SK-N-SH (cell line): ENCODE data around the gene AMZ1. TPM values are rescaled to one million over a fixed set of nuclear protein-coding genes. Genes with fewer than 3 reads are reported as not detected.

Experiments used
- CTCF ChIA-PET: fragments of 300-600, 350-600 bp; formaldehyde crosslinking; extraction: SDS; loops from one replicate; lab custom pipeline; 2021; lab: Yijun Ruan, JAX
- POLR2A ChIA-PET: fragments of 350-600 bp; sonication (Branson Sonifier 250); formaldehyde crosslinking; extraction: SDS; loops from one replicate; lab custom pipeline; 2020; ENCODE audit warnings: antibody characterized with exemption, inconsistent platforms; lab: Yijun Ruan, JAX
- DNase-seq: peaks from one replicate; pipeline ENCODE4 v3.0.0; 2012
- H2AFZ ChIP-seq: fragments of 200-600 bp; sonication (generic); 2 replicates; pipeline ENCODE4 v1.8.1; 2016; ENCODE audit warnings: antibody characterized with exemption, mild to moderate bottlenecking, low read depth
- H3F3A ChIP-seq: fragments of 200-600 bp; sonication (generic); replicated peaks from 2 replicates; pipeline ENCODE3; 2016; ENCODE audit warnings: antibody characterized with exemption, mild to moderate bottlenecking; ENCODE audit not compliant: insufficient read depth
- H3K27ac ChIP-seq, 2 experiments: fragments of 200-500 bp in 1 of 2; fragments of 200-600 bp in 1 of 2; sonication (Bioruptor generic) in 1 of 2; sonication (generic), shearing (Covaris generic) in 1 of 2; 2 replicates each; pipeline versions ENCODE4 v1.5.1 to v1.6.1; 2014 to 2016; ENCODE audit warnings: low read depth in 2 of 2, inconsistent platforms in 1 of 2, low read length in 1 of 2, mild to moderate bottlenecking in 1 of 2, mixed read lengths in 1 of 2
- H3K27me3 ChIP-seq: fragments of 200-600 bp; sonication (generic), shearing (Covaris generic); 2 replicates; pipeline ENCODE4 v1.6.1; 2016; ENCODE audit warnings: mixed run types; ENCODE audit not compliant: insufficient read depth
- H3K36me3 ChIP-seq, 2 experiments: fragments of 200-500 bp in 1 of 2; fragments of 200-600 bp in 1 of 2; sonication (Bioruptor generic) in 1 of 2; sonication (generic) in 1 of 2; replicated peaks in 1 of 2; 2 replicates each; pipeline versions ENCODE3 to v1.5.1; 2014 to 2016; ENCODE audit warnings: low read length in 1 of 2, mild to moderate bottlenecking in 1 of 2; ENCODE audit not compliant: insufficient read depth in 2 of 2, control insufficient read depth in 1 of 2
- H3K4me1 ChIP-seq, 2 experiments: fragments of 200-500 bp in 1 of 2; fragments of 200-600 bp in 1 of 2; sonication (Bioruptor generic) in 1 of 2; sonication (generic), shearing (Covaris generic) in 1 of 2; 2 replicates each; pipeline versions ENCODE4 v1.5.1 to v1.6.1; 2014 to 2016; ENCODE audit warnings: low read depth in 1 of 2, low read length in 1 of 2, mixed run types in 1 of 2; ENCODE audit not compliant: insufficient read depth in 2 of 2, control insufficient read depth in 1 of 2
- H3K4me2 ChIP-seq: fragments of 200-600 bp; sonication (generic), shearing (Covaris generic); 2 replicates; pipeline ENCODE4 v1.6.1; 2017; ENCODE audit warnings: mixed run types
- H3K4me3 ChIP-seq, 2 experiments: fragments of 200-500 bp in 1 of 2; fragments of 200-600 bp in 1 of 2; sonication (Bioruptor generic) in 1 of 2; sonication (generic), shearing (Covaris generic) in 1 of 2; 2 replicates each; pipeline versions ENCODE4 v1.5.1 to v1.8.1; 2014 to 2016; ENCODE audit warnings: low read depth in 2 of 2, inconsistent platforms in 1 of 2, low read length in 1 of 2, mild to moderate bottlenecking in 1 of 2, mixed read lengths in 1 of 2, moderate library complexity in 1 of 2
- H3K79me2 ChIP-seq: fragments of 200-600 bp; sonication (generic); 2 replicates; pipeline ENCODE4 v1.8.1; 2017; ENCODE audit warnings: mild to moderate bottlenecking; ENCODE audit not compliant: insufficient read depth
- H3K9ac ChIP-seq: fragments of 200-600 bp; sonication (generic); 2 replicates; pipeline ENCODE4 v1.6.1; 2017; ENCODE audit warnings: mixed run types
- H3K9me2 ChIP-seq: fragments of 200-600 bp; sonication (generic); 2 replicates; pipeline ENCODE4 v1.6.1; 2017; ENCODE audit warnings: mixed run types
- H3K9me3 ChIP-seq: fragments of 200-600 bp; sonication (generic); 2 replicates; pipeline ENCODE4 v1.6.1; 2017; ENCODE audit warnings: mixed run types, mild to moderate bottlenecking, moderate library complexity
- H4K20me1 ChIP-seq: fragments of 200-600 bp; sonication (generic); 2 replicates; pipeline ENCODE4 v1.6.1; 2017; ENCODE audit warnings: mild to moderate bottlenecking, mixed run types; ENCODE audit not compliant: insufficient read depth
- EP300 ChIP-seq, 2 experiments: IDR thresholded peaks; 2 replicates each; pipeline versions ENCODE4 v1.4.0 to v1.6.1; 2012; ENCODE audit warnings: borderline replicate concordance in 1 of 2, low read depth in 1 of 2, low read length in 1 of 2
- FOXM1 ChIP-seq: IDR thresholded peaks from 2 replicates; pipeline ENCODE4 v1.4.0; 2012; ENCODE audit warnings: low read depth, mild to moderate bottlenecking
- GABPA ChIP-seq: IDR thresholded peaks from 2 replicates; pipeline ENCODE4 v1.4.0; 2012; ENCODE audit warnings: low read depth, mild to moderate bottlenecking
- NFIC ChIP-seq: IDR thresholded peaks from 2 replicates; pipeline ENCODE4 v1.4.0; 2012; ENCODE audit warnings: borderline replicate concordance
- NRF1 ChIP-seq: IDR thresholded peaks from 2 replicates; pipeline ENCODE4 v1.6.1; 2012; ENCODE audit warnings: low read depth, mild to moderate bottlenecking, low read length
- RAD21 ChIP-seq: IDR thresholded peaks from 2 replicates; pipeline ENCODE4 v1.6.1; 2012; ENCODE audit warnings: mild to moderate bottlenecking, low read length
- RCOR1 ChIP-seq: fragments of 150-350 bp; IDR thresholded peaks from 2 replicates; pipeline ENCODE4 v1.6.1; 2017; ENCODE audit warnings: antibody characterized with exemption, low read length
- RFX5 ChIP-seq: IDR thresholded peaks from 2 replicates; pipeline ENCODE4 v1.6.1; 2012; ENCODE audit warnings: mild to moderate bottlenecking, improper control_type of control experiment, low read length
- RXRA ChIP-seq: IDR thresholded peaks from 2 replicates; pipeline ENCODE4 v1.4.0; 2012; ENCODE audit warnings: low read depth, mild to moderate bottlenecking, borderline replicate concordance
- TCF12 ChIP-seq: IDR thresholded peaks from 2 replicates; pipeline ENCODE4 v1.4.0; 2012
- USF2 ChIP-seq: fragments of 150-350 bp; IDR thresholded peaks from 2 replicates; pipeline ENCODE4 v1.6.1; 2017; ENCODE audit warnings: antibody characterized with exemption, low read length, low read depth, borderline replicate concordance
- YY1 ChIP-seq: IDR thresholded peaks from 2 replicates; pipeline ENCODE4 v1.4.0; 2012; ENCODE audit warnings: low read depth, mild to moderate bottlenecking
- WGBS: methylation state at CpG from one replicate; pipeline ENCODE4 v1.1.6; 2017; ENCODE audit warnings: low lambda C conversion rate; 5-methylcytosine and 5-hydroxymethylcytosine counted together
- polyA plus RNA-seq, 3 experiments: library from polyadenylated mRNA; depleted of rRNA; stranded (reverse); fragments of >200 nt; gene quantifications; 2 replicates each; pipeline ENCODE4 v1.2.3, GENCODE V29; 2012
- TF ChIP-seq, protein P1 (sequence below): IDR thresholded peaks from 2 replicates; pipeline ENCODE4 v1.6.1; 2012; ENCODE audit warnings: mild to moderate bottlenecking, low read depth, low read length, moderate library complexity
- TF ChIP-seq, protein P2 (sequence below): fragments of 200-600 bp; sonication (generic); IDR thresholded peaks from 2 replicates; pipeline ENCODE4 v1.6.1; 2017; ENCODE audit warnings: antibody characterized with exemption, mild to moderate bottlenecking, moderate library complexity
- TF ChIP-seq, protein P3 (sequence below): IDR thresholded peaks from 2 replicates; pipeline ENCODE4 v1.4.0; 2012; ENCODE audit warnings: low read depth

AMZ1 gene
- polyA plus RNA-seq, 1 of the 3 experiments (the other 2 are of a cell fraction): 0.15 TPM

DNA sequence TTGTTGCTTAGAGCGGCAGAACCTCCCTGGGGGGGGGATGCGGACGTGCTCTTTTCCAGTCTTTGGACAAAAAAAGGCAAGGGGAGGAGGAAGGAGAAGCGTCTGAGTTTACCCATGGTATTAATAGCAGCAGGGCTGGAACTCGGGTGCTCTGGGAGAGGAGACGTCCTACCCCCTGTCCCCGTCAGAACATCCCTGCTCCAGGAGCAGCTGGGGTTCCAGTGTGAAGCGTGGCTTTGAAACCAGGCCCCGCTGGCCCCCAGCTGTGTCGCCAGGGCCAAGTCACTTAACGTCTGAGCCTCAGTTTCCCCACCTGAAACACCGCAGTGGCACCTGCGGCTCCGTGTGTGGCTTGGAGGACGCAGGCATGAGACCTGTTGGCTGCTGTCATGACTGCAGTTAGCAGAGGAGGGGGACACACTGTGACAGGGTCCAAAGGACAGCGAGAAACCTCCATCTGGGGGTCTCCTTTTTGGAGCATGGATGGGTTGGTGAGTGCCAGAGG lies 1.4 kb downstream of the AMZ1 start:
- no peaks in the 10 kb centered on the region for H4K20me1 ChIP-seq
- no peaks in the 10 kb centered on the region for H3K9me2 ChIP-seq
- H3K9me3 ChIP-seq: no peaks in the 10 kb centered on the region
- H3F3A ChIP-seq: no peaks in the 10 kb centered on the region
- peaks cover 21% of the 10 kb centered on the region for H3K27me3 ChIP-seq
- WGBS: 79% methylated on average over 16 of the region's 16 CpGs
- DNase-seq: no peak
- H3K4me2 ChIP-seq: no peak overlapping the region
- H2AFZ ChIP-seq: no peak overlapping the region
- H3K4me3 ChIP-seq: no peak overlapping the region
- H3K4me1 ChIP-seq: peaks cover 7 to 16% of the 10 kb centered on the region in 2 experiments; a peak in 3 of 4 replicates
- TF ChIP-seq, protein P1, sequence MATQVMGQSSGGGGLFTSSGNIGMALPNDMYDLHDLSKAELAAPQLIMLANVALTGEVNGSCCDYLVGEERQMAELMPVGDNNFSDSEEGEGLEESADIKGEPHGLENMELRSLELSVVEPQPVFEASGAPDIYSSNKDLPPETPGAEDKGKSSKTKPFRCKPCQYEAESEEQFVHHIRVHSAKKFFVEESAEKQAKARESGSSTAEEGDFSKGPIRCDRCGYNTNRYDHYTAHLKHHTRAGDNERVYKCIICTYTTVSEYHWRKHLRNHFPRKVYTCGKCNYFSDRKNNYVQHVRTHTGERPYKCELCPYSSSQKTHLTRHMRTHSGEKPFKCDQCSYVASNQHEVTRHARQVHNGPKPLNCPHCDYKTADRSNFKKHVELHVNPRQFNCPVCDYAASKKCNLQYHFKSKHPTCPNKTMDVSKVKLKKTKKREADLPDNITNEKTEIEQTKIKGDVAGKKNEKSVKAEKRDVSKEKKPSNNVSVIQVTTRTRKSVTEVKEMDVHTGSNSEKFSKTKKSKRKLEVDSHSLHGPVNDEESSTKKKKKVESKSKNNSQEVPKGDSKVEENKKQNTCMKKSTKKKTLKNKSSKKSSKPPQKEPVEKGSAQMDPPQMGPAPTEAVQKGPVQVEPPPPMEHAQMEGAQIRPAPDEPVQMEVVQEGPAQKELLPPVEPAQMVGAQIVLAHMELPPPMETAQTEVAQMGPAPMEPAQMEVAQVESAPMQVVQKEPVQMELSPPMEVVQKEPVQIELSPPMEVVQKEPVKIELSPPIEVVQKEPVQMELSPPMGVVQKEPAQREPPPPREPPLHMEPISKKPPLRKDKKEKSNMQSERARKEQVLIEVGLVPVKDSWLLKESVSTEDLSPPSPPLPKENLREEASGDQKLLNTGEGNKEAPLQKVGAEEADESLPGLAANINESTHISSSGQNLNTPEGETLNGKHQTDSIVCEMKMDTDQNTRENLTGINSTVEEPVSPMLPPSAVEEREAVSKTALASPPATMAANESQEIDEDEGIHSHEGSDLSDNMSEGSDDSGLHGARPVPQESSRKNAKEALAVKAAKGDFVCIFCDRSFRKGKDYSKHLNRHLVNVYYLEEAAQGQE: no peak
- TF ChIP-seq, protein P2, sequence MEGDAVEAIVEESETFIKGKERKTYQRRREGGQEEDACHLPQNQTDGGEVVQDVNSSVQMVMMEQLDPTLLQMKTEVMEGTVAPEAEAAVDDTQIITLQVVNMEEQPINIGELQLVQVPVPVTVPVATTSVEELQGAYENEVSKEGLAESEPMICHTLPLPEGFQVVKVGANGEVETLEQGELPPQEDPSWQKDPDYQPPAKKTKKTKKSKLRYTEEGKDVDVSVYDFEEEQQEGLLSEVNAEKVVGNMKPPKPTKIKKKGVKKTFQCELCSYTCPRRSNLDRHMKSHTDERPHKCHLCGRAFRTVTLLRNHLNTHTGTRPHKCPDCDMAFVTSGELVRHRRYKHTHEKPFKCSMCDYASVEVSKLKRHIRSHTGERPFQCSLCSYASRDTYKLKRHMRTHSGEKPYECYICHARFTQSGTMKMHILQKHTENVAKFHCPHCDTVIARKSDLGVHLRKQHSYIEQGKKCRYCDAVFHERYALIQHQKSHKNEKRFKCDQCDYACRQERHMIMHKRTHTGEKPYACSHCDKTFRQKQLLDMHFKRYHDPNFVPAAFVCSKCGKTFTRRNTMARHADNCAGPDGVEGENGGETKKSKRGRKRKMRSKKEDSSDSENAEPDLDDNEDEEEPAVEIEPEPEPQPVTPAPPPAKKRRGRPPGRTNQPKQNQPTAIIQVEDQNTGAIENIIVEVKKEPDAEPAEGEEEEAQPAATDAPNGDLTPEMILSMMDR: no peak
- TF ChIP-seq NFIC: no peak
- no peak for TF ChIP-seq USF2
- no peak for TF ChIP-seq EP300 (IDR thresholded peaks at IDR 0.05; ENCODE audit: borderline replicate concordance in 1 of 2, low read depth in 1 of 2, low read length in 1 of 2)
- no peaks in the 10 kb centered on the region for H3K36me3 ChIP-seq
- ChIA-PET POLR2A (no interaction called here), CTCF (interaction anchor here (1.0 to 15.8 kb wide), 9 partner anchors 9 to 238 kb away, joined by 3 to 204 read pairs (median 5); no protein-coding TSS in a partner anchor)
- no peaks in the 10 kb centered on the region for H3K79me2 ChIP-seq
- H3K9ac ChIP-seq: no peak overlapping the region
- no peak overlapping the region for H3K27ac ChIP-seq

DNA sequence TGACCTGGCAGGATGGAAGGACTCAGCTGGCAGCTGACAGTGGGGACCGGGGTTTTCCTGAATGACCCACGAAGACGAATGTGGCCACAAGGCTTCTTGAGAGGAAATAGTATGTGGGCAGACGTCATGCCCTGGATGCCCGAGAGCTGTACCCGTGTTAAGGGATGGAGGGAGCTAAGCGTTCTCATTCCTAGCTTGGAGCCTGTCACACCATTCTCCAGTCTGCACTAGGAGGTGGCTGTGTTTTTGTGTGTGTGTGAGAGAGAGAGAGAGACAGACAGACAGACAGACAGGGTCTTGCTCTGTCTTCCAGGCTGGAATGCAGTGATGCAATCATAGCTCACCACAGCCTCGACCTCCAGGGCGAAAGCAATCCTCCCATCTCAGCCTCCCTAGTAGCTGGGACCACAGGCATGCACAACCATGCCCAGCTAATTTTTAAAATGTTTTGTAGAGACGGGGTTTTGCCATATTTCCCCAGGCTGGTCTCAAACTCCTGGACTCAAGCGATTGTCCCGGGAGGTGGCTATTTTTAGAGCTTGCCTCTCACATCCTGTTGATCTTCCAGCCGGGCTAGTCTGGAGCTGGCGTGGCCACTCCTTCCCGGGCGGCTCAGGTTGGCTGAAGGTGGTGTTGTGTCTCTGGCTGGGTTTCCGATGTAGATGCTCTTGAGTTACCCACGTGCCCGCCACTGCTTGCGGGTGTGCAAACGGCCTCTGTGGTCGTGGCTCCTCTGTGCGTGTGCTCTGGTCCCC lies 2.1 kb downstream of the AMZ1 start:
- no peak overlapping the region for H3K27ac ChIP-seq
- POLR2A ChIA-PET: interaction anchor here (0.7 kb wide), 1 partner anchor 1322 kb away, joined by 5 read pairs; no protein-coding TSS in a partner anchor
- DNase-seq: no peak
- H3K4me2 ChIP-seq: no peak overlapping the region
- 75% methylated on average over 15 of the region's 23 CpGs for WGBS
- H4K20me1 ChIP-seq: no peaks in the 10 kb centered on the region
- no peaks in the 10 kb centered on the region for H3K79me2 ChIP-seq
- CTCF ChIA-PET: interaction anchor here (0.6 to 15.8 kb wide), 11 partner anchors 9 to 239 kb away, joined by 3 to 204 read pairs (median 4); no protein-coding TSS in a partner anchor
- H3K4me1 ChIP-seq: peaks cover 7 to 16% of the 10 kb centered on the region in 2 experiments; a peak in 3 of 4 replicates
- H3K27me3 ChIP-seq: peaks cover 21% of the 10 kb centered on the region
- H3K9me2 ChIP-seq: no peaks in the 10 kb centered on the region
- H3K4me3 ChIP-seq: no peak overlapping the region
- H3K9me3 ChIP-seq: no peaks in the 10 kb centered on the region
- TF ChIP-seq FOXM1: no peak
- TF ChIP-seq NRF1: no peak
- TF ChIP-seq YY1: no peak
- TF ChIP-seq RCOR1: no peak
- no peak for TF ChIP-seq RAD21
- no peak for TF ChIP-seq RXRA
- TF ChIP-seq, protein P3, sequence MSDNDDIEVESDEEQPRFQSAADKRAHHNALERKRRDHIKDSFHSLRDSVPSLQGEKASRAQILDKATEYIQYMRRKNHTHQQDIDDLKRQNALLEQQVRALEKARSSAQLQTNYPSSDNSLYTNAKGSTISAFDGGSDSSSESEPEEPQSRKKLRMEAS: no peak
- TF ChIP-seq USF2: no peak
- no peak for TF ChIP-seq TCF12
- TF ChIP-seq GABPA: no peak
- TF ChIP-seq RFX5: no peak
- no peaks in the 10 kb centered on the region for H3K36me3 ChIP-seq
- no peak overlapping the region for H3K9ac ChIP-seq
- H2AFZ ChIP-seq: no peak overlapping the region
- no peaks in the 10 kb centered on the region for H3F3A ChIP-seq
